Measurements from ENCODE around the gene ADAMTS3. TPM values are rescaled to one million over a fixed set of nuclear protein-coding genes. Genes with fewer than 3 reads are reported as not detected.

ADAMTS3 gene
- polyA plus RNA-seq, 1 donor from 2014 or later = not detected

DNA sequence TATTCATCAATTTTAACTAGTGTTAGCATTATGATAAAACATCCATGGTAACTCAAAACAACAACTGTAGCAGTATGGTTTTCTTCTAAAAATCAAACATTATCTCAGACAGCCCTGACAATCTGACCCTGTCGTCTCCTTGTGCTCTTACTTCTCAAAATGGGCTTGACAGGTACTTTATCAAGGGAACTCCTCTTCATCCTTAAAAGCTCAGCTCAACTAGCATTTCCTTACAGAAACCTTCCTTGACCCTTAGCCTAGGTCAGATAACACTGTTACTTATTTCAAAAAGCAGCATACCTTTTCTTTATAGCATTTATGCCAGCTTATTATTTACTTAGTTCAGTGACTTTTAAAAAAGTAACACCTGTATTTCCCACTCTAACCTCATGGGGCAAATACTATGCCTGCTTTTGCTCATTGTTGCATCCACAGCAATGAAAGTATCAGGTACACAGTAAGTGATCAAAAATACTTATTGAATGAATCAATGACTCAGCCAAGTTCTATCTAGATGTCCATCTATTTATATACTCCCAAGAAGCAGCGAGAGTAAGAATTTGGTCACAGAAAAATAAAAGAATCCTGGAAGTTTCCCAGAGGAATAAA is 41.9 kb downstream of the ADAMTS3 start:
- H3K9me3 Mint-ChIP-seq = no peaks in the 10 kb centered on the region
- no peaks in the 10 kb centered on the region for H3K4me1 Mint-ChIP-seq
- no peaks in the 10 kb centered on the region for H3K36me3 Mint-ChIP-seq
- H3K4me3 Mint-ChIP-seq = no peak overlapping the region
- H3K27ac Mint-ChIP-seq = no peak overlapping the region
- H3K27me3 Mint-ChIP-seq = peaks cover 3% of the 10 kb centered on the region

DNA sequence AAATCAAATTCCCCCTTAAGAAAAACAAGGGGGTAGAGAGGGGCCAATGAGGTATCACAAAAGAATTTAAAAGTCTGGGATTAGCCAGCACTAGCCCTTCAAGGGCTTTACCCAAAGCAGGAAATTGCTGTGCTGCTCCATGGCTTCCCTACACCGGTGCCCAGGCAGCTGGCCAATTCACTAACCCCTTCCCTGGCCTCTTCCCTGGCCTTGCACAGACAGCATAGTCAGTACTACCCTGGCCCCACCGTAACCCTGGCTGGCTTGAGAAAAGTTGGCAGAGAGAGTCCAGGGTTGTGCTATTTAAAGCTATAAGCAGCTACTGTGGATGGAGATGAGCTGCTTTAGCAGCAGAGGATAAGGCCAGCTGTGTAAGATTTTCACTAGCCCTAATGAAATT is 43.1 kb downstream of the ADAMTS3 start:
- Mint-ChIP-seq H3K4me1 (no peaks in the 10 kb centered on the region), H3K27ac (no peak overlapping the region), H3K27me3 (no peaks in the 10 kb centered on the region), H3K4me3 (no peak overlapping the region), H3K9me3 (no peaks in the 10 kb centered on the region), H3K36me3 (no peaks in the 10 kb centered on the region)

DNA sequence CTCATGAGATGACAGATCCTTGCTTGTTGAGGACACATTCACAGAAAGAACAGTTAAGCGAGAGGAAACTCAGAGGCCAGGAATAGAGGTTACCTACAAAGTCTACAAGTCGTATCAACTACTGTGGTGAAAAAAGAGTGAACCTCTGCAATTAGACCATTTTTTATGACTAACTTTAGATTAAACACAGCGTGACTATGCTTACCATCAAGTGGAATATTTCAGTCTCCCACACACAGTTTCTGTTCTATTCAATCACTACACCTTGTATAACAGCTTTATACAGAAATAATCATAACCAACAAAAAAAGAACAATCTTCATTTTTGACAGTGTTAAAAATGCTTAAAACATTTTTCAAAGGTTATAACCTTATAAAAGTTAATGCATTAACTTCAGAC is 46.6 kb downstream of the ADAMTS3 start:
- Mint-ChIP-seq H3K4me1 (no peaks in the 10 kb centered on the region), H3K27ac (no peak overlapping the region), H3K36me3 (no peaks in the 10 kb centered on the region), H3K9me3 (peaks cover 0 to 2% (median 0%) of the 10 kb centered on the region in 3 donors), H3K27me3 (no peaks in the 10 kb centered on the region), H3K4me3 (no peak overlapping the region)

DNA sequence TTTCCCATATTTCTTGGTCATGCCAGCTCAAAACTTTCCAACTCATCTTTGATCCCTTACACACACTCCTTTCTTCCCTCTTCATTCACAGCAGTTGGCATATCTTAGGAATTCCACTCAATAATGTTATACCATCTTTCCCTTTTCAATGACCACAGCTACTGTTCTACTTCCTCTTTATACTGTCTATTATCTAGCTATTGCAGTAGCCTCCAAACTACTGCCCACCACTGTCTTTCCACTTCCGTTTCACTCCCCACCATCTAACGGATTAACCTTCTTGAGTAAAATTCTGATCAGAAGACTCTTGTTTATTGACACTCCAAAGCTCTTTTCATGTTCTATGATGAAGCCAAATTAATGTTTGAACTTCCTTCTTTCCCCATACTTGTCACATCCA is 55.8 kb downstream of the ADAMTS3 start:
- no peaks in the 10 kb centered on the region for H3K4me1 Mint-ChIP-seq
- H3K27ac Mint-ChIP-seq = no peak overlapping the region
- H3K9me3 Mint-ChIP-seq = peaks cover 2 to 19% (median 5%) of the 10 kb centered on the region in 3 donors
- no peaks in the 10 kb centered on the region for H3K27me3 Mint-ChIP-seq
- no peak overlapping the region for H3K4me3 Mint-ChIP-seq
- H3K36me3 Mint-ChIP-seq = no peaks in the 10 kb centered on the region

DNA sequence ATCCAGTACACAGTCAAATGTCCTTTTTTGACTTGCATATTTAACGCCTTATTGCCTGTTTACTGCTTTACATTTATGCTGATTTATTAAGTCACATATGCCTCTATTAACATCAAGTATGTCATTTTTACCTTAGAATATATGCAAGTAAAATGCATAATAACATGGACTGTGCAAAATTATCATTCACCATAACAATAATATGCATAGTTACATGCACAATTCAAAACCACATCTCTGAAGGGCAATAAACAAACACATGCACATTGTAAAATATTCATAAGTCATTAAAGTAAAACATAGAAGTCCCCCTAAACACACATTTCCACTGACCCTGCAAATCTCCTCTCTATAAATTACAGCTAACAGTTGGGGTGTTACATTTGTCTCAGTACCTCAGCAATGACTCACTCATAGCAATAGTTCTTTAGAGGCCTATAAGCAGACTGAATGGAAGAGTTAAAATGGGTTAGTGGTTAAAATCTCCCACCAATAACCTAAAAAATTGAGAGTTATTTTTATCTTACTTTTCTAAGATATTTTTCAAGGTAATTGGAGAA is 61.1 kb downstream of the ADAMTS3 start:
- H3K9me3 Mint-ChIP-seq = peaks cover 2 to 19% (median 2%) of the 10 kb centered on the region in 3 donors
- no peak overlapping the region for H3K4me3 Mint-ChIP-seq
- H3K27me3 Mint-ChIP-seq = peaks cover 4% of the 10 kb centered on the region
- no peaks in the 10 kb centered on the region for H3K4me1 Mint-ChIP-seq
- no peak overlapping the region for H3K27ac Mint-ChIP-seq
- H3K36me3 Mint-ChIP-seq = no peaks in the 10 kb centered on the region

DNA sequence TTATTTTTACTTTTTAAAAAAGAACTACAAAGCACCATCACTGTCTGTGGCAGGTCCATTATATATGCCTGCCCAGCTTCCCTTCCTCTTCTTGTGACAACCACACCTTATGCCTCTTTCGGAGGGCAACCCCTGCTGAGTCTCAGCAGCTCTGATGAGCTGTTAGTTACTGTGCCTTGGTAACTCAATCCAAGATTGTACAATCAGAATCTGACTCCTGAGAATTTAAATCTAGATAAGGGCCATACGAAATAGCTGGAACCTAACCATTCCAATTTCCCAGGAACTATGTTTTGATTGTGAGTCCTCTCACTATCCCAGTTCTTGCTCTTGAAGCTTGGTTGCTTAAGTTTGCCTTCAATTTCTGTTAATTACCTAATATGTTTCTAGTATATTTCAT is 61.9 kb downstream of the ADAMTS3 start:
- H3K4me1 Mint-ChIP-seq = no peaks in the 10 kb centered on the region
- peaks cover 4% of the 10 kb centered on the region for H3K27me3 Mint-ChIP-seq
- H3K36me3 Mint-ChIP-seq = no peaks in the 10 kb centered on the region
- no peak overlapping the region for H3K27ac Mint-ChIP-seq
- peaks cover 2 to 19% (median 2%) of the 10 kb centered on the region in 3 donors for H3K9me3 Mint-ChIP-seq
- H3K4me3 Mint-ChIP-seq = no peak overlapping the region

DNA sequence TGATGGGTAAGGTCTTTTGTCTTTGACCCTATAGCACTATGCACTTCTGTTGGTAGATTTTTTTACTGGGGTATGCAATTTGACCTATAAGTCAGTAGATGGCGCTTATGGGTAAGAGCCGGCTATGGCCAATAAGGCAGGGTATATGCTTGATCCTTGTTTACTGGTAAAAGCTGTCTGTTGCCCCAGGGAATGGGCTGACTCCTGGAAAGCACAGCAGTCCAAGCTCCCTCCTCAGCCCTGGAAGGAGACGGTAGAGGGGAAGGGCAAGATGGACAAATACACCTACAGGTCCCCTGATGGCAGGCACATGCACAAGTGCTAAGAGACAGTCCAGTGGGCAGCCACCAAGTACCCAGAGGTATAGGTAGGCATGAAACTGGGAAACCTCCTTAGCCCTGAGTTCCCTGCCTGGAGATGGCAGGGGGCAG is 63.7 kb downstream of the ADAMTS3 start:
- Mint-ChIP-seq H3K27ac (peak overlapping the region in 1 of 3 donors; percentile 45), H3K4me1 (no peaks in the 10 kb centered on the region), H3K4me3 (no peak overlapping the region), H3K36me3 (no peaks in the 10 kb centered on the region), H3K27me3 (peaks cover 4% of the 10 kb centered on the region), H3K9me3 (peaks cover 0 to 4% (median 2%) of the 10 kb centered on the region in 3 donors)

DNA sequence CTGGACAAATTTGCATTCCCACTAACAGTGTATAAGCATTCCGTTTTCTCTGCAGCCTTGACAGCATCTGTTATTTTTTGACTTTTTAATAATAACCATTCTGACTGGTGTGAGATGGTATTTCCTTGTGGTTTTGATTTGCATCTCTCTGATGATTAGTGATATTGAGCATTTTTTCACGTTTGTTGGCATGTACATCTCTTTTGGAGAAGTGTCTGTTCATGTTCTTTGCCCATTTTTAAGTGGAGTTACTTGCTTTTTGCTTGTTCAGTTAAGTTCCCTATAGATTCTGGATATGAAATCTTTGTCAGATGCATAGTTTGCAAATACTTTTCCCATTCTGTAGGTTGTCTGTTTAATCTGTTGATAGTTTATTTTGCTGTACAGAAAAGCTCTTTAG is 68.8 kb downstream of the ADAMTS3 start:
- H3K4me1 Mint-ChIP-seq = no peaks in the 10 kb centered on the region

DNA sequence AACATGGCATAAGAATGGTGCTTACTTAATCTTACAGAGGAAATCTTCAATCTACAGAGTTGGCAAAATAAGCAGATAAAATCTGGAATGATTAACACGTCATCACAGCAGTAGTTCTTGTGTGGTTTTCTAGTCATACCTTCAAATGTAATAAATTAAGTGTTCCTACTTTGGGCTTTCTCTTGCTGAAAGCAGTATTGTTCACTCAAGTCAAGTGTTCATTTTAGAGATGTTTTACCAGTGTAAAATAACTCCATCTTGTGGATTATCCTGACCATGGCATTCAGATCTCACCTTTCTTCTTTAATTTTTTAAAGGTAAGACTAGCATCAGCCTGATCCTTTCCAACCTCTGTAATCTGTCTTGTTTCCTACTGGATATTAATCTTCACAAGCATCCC is 72.9 kb downstream of the ADAMTS3 start:
- Mint-ChIP-seq H3K27ac (no peak overlapping the region), H3K36me3 (no peaks in the 10 kb centered on the region), H3K4me1 (no peaks in the 10 kb centered on the region), H3K9me3 (peaks cover 2 to 7% (median 6%) of the 10 kb centered on the region in 3 donors), H3K4me3 (no peak overlapping the region), H3K27me3 (no peaks in the 10 kb centered on the region)

More for the DNA sequence above, 68.8 kb downstream of the ADAMTS3 start:
- no peak overlapping the region for H3K4me3 Mint-ChIP-seq
- no peaks in the 10 kb centered on the region for H3K9me3 Mint-ChIP-seq
- H3K27ac Mint-ChIP-seq = no peak overlapping the region
- no peaks in the 10 kb centered on the region for H3K27me3 Mint-ChIP-seq
- H3K36me3 Mint-ChIP-seq = no peaks in the 10 kb centered on the region

DNA sequence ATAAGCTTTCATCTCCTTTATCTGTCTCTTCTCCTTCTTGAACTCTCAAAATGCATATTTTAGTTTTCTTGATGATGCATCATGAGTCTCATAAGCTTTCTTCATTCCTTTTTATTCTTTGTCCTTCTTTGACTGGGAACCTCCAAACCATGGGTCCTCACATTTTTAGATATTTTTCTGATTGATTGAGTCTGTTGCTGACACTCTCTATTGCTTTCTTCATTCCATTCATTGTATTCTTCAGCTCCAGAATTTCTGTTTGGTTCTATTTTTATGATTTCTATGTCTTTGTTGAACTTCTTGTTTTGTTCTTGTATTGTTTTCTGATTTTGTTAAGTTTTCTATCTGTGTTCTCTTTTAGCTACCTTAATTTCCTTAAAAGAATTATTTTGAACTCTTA is 74.9 kb downstream of the ADAMTS3 start:
- H3K9me3 Mint-ChIP-seq = peaks cover 4 to 7% (median 6%) of the 10 kb centered on the region in 3 donors
- no peaks in the 10 kb centered on the region for H3K27me3 Mint-ChIP-seq
- no peak overlapping the region for H3K4me3 Mint-ChIP-seq
- H3K36me3 Mint-ChIP-seq = no peaks in the 10 kb centered on the region
- no peaks in the 10 kb centered on the region for H3K4me1 Mint-ChIP-seq
- H3K27ac Mint-ChIP-seq = no peak overlapping the region

DNA sequence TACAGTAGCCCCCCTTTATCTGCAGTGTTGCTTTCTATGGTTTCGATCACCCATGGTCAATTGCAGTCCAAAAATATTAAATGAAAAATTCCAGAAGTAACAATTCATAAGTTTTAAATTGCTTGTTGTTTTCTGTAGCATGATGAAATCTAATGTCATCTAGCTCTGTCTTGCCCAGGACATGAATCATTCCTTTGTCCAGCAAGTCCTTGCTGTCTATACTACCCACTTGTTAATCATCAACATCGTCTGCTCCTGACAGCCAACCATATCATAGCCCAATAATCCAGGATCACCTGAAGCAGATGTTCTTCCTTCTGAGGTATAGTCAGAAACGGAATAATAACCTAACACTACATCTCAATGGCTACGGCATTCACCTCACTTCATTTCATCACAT is 79.8 kb downstream of the ADAMTS3 start:
- Mint-ChIP-seq H3K4me1 (no peaks in the 10 kb centered on the region), H3K36me3 (no peaks in the 10 kb centered on the region), H3K27me3 (no peaks in the 10 kb centered on the region), H3K4me3 (no peak overlapping the region), H3K9me3 (peaks cover 3 to 7% (median 4%) of the 10 kb centered on the region in 3 donors), H3K27ac (no peak overlapping the region)

DNA sequence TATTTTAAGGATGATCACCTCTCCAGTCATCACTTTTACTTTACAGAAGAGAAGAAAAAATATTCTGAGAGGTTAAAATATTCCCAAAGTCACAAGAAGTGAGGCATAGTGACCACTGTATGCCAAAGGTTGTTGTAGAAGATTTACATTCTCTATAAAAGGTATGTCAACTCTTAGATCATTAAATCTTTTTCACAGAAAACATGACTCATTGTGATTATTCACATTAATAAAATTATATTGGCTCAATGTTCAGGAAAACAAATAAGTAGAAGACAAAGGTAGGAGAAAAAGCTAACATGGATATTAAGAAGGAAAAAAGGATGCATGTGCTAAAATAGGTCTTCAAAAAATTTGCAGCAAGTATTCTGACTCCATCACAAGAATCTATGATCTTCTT is 82.0 kb downstream of the ADAMTS3 start:
- no peak overlapping the region for H3K27ac Mint-ChIP-seq
- no peaks in the 10 kb centered on the region for H3K27me3 Mint-ChIP-seq
- no peak overlapping the region for H3K4me3 Mint-ChIP-seq
- no peaks in the 10 kb centered on the region for H3K4me1 Mint-ChIP-seq
- no peaks in the 10 kb centered on the region for H3K36me3 Mint-ChIP-seq
- H3K9me3 Mint-ChIP-seq = peaks cover 2 to 7% (median 2%) of the 10 kb centered on the region in 3 donors

DNA sequence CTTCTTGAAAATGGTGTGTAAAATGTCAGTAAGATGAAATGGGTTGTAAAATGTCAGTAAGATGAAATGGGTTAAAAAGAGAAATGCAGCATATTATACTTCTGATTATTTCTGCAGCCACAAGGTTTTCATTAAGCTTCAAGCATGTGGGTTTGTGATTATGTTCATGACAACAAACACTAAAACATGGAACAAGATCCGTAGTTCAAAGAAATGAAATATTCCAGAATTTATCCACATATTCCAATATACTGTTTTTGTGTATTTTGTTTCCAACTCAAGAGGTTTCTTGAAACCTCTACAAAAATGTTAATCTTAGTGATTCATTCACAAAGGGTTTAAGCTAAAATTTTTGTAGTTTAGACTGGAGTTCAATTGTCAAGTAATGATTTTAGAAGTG is 84.0 kb downstream of the ADAMTS3 start:
- H3K9me3 Mint-ChIP-seq = peaks cover 2 to 7% (median 2%) of the 10 kb centered on the region in 3 donors

DNA sequence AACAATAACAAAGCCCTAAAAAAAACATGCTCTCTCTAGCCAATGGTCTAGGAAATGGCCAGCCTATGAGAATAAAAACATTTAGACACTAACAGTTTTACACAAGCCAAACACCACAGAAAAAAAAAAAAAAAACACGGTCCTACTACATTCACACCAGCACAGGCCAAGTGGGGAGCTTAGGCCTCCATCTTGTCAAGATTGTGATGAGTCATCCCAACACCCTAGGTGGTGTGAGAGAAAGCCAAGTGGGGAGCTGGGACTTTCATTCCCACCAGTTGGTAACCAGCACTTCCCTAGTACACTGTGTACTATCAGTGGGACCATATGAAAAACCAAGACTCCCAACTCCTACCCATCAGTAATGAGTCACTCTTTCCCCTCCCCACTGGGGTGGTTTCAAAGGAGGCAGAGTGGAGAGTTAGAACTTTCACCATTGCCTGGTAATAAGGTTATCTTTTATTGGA is 95.6 kb downstream of the ADAMTS3 start:
- no peaks in the 10 kb centered on the region for H3K4me1 Mint-ChIP-seq

More for the DNA sequence above, 84.0 kb downstream of the ADAMTS3 start:
- Mint-ChIP-seq H3K27ac (no peak overlapping the region), H3K4me1 (no peaks in the 10 kb centered on the region), H3K4me3 (no peak overlapping the region), H3K27me3 (no peaks in the 10 kb centered on the region), H3K36me3 (no peaks in the 10 kb centered on the region)

DNA sequence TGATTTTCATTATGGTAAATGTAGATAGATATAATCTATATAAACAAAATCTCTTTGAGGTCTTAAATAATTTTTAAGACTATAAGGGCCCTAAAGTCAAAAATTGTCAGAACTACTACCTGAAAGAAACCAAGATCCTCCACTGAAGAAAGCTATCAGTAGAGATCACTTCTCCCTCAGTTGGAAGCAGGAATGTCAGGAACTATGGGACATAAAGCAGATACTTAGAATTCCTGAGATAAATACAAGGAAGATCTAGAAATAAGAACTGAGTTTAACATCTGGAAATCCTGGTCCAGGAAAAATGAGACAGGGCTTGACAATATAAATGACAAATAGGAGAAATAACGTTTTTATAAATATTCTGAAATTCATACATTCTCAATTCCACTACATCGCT is 97.2 kb downstream of the ADAMTS3 start:
- H3K9me3 Mint-ChIP-seq = peaks cover 0 to 4% (median 3%) of the 10 kb centered on the region in 3 donors
- no peak overlapping the region for H3K27ac Mint-ChIP-seq
- peaks cover 2% of the 10 kb centered on the region for H3K36me3 Mint-ChIP-seq
- no peak overlapping the region for H3K4me3 Mint-ChIP-seq
- H3K4me1 Mint-ChIP-seq = no peaks in the 10 kb centered on the region
- H3K27me3 Mint-ChIP-seq = peaks cover 2% of the 10 kb centered on the region

More for the DNA sequence above, 95.6 kb downstream of the ADAMTS3 start:
- H3K27me3 Mint-ChIP-seq = no peaks in the 10 kb centered on the region
- H3K4me3 Mint-ChIP-seq = no peak overlapping the region
- H3K9me3 Mint-ChIP-seq = peaks cover 0 to 4% (median 4%) of the 10 kb centered on the region in 3 donors
- no peak overlapping the region for H3K27ac Mint-ChIP-seq
- peaks cover 2% of the 10 kb centered on the region for H3K36me3 Mint-ChIP-seq

DNA sequence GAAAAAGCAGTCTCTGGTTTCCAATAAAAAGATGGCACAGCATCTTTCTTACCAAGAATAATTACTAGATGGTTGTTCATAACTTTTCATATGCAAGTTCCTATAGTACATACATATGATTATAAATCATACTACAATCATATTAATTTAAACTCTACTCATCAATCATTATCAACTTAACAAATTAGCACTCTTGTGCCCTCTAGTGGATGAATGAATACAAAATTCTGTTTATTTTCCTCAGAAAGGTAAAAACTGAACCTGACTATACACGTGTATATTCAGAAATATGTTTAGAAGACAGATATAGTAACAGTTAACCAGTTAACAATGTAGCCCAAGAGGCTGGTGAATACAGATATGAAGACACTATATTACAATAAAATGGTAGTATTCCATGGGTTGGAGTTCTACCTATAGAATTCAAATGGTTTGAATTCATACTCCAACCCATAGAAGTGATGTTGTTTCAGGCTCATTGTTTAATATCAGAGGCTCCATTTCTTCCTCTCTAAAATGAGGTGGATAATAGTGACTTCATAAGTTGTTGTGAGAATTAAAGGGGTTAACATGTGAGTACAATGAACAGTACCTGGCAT is 100.0 kb downstream of the ADAMTS3 start:
- no peak overlapping the region for H3K27ac Mint-ChIP-seq
- H3K36me3 Mint-ChIP-seq = no peaks in the 10 kb centered on the region
- H3K4me3 Mint-ChIP-seq = no peak overlapping the region
- peaks cover 2% of the 10 kb centered on the region for H3K27me3 Mint-ChIP-seq
- peaks cover 0 to 4% (median 0%) of the 10 kb centered on the region in 3 donors for H3K9me3 Mint-ChIP-seq
- no peaks in the 10 kb centered on the region for H3K4me1 Mint-ChIP-seq

Measured in IgD-negative memory B cell (primary cell).